GM12872 (cell line): ENCODE data around the gene SUPT6H.

Experiments used
- TF ChIP-seq, protein P1 (sequence below): IDR thresholded peaks from 3 replicates; pipeline ENCODE4 v1.5.1; 2011; ENCODE audit warnings: low read depth, mild to moderate bottlenecking, low read length, moderate library complexity; ENCODE audit not compliant: insufficient read depth

SUPT6H gene

GRCh38 chr17:28745786-28746411 is 83.9 kb downstream of the SUPT6H start:
- TF ChIP-seq, protein P1, sequence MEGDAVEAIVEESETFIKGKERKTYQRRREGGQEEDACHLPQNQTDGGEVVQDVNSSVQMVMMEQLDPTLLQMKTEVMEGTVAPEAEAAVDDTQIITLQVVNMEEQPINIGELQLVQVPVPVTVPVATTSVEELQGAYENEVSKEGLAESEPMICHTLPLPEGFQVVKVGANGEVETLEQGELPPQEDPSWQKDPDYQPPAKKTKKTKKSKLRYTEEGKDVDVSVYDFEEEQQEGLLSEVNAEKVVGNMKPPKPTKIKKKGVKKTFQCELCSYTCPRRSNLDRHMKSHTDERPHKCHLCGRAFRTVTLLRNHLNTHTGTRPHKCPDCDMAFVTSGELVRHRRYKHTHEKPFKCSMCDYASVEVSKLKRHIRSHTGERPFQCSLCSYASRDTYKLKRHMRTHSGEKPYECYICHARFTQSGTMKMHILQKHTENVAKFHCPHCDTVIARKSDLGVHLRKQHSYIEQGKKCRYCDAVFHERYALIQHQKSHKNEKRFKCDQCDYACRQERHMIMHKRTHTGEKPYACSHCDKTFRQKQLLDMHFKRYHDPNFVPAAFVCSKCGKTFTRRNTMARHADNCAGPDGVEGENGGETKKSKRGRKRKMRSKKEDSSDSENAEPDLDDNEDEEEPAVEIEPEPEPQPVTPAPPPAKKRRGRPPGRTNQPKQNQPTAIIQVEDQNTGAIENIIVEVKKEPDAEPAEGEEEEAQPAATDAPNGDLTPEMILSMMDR = no peak

DNA sequence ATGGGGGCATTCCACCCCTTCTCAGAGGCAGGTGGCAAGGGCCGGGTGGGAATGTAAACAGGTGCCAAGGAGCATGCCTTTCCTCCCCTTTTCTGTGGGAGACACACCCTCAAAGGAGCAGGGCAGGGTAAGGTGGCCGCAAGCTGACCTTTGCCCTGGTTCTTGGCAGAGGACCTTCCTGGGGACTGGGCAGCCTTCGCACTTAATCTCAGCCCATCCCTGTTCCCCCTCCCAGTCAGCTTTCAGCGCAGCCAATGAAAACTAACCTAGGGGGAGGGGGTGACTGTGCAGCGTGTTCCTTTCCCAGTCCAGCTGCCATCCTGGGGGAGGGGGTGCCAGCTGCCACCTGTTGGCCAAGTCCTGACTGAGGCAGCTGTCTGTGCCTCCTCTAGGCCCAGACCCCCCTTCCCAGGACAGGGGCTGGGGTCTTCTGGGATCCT is 84.6 kb downstream of the SUPT6H start:
- TF ChIP-seq, protein P1 = no peak

DNA sequence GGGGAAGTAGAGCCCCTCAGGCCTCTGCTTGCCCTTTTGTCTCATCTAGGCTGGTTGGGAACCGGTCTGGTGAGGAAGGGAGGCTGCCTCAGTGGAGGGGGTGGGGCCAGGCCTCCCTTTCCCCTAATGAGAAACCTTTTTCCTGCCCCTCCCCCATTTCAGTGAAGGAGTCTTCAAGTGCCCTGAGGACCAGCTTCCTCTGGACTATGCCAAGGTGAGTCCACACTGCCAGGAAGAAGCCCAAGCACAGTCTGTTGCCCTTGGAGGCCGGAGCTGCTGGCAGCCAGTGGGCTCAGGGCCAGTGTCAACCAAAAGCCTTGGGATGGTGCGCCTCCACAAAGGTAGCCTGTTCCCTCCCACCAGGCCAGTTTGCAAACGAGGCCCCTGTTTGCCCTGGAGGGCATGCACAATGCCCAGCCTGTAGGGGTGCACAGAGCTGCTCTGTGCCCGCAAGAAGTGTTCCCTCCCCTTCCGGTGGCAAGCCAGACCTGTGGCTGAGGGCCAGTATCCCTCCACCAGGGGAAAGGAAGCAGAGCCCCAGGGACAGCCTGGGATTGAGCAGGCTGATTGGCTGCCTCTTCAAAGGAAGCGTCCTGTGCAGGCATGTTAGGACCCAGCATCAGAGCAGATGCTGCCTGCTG is 85.2 kb downstream of the SUPT6H start:
- TF ChIP-seq, protein P1 = no peak

DNA sequence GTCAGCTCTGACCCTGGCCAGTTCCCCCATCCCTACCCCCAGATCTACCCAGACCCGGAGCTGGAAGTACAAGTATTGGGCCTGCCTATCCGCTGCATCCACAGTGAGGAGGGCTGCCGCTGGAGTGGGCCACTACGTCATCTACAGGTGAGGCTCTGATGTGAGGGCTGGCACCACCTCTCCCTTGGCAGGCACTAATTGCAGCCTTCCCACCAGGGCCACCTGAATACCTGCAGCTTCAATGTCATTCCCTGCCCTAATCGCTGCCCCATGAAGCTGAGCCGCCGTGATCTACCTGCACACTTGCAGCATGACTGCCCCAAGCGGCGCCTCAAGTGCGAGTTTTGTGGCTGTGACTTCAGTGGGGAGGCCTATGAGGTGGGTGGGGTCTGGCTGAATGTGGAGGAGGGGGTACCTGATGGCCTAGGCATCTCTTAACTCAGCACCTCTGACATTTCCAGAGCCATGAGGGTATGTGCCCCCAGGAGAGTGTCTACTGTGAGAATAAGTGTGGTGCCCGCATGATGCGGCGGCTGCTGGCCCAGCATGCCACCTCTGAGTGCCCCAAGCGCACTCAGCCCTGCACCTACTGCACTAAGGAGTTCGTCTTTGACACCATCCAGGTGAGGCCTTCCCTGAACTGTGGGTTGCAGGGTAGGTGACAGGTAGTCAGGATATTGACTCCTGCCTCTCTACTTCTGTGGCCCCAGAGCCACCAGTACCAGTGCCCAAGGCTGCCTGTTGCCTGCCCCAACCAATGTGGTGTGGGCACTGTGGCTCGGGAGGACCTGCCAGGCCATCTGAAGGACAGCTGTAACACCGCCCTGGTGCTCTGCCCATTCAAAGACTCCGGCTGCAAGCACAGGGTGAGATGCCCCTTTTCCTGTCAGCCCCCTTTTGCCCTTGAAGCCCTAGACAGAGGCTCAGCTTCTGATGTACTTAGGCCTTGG is 86.1 kb downstream of the SUPT6H start:
- TF ChIP-seq, protein P1 = no peak

GRCh38 chr17:28748852-28749515 is 87.0 kb downstream of the SUPT6H start:
- TF ChIP-seq, protein P1 = no peak

DNA sequence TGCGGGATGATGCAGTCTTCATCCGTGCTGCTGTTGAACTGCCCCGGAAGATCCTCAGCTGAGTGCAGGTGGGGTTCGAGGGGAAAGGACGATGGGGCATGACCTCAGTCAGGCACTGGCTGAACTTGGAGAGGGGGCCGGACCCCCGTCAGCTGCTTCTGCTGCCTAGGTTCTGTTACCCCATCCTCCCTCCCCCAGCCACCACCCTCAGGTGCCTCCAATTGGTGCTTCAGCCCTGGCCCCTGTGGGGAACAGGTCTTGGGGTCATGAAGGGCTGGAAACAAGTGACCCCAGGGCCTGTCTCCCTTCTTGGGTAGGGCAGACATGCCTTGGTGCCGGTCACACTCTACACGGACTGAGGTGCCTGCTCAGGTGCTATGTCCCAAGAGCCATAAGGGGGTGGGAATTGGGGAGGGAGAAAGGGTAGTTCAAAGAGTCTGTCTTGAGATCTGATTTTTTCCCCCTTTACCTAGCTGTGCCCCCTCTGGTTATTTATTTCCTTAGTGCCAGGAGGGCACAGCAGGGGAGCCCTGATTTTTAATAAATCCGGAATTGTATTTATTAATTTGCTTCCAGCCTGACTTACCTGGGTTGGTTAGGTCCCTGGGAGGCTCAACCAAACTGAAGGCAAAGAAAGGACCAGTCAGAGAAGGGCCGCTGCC is 87.6 kb downstream of the SUPT6H start:
- TF ChIP-seq, protein P1 = no peak
